Measurements from ENCODE around the gene SLC38A7. TPM values are rescaled to one million over a fixed set of nuclear protein-coding genes. Genes with fewer than 3 reads are reported as not detected.

Gene SLC38A7
- total RNA-seq, 1 donor from 2014 or later, result 31.7 TPM

GRCh38 chr16:58620396-58620795, 64.2 kb downstream of the SLC38A7 start:
- peaks cover 11% of the 10 kb centered on the region for H3K36me3 Mint-ChIP-seq (ENCODE audit: low read depth)
- no peak for TF ChIP-seq CTCF (conservative IDR thresholded peaks at IDR 0.05)

GRCh38 chr16:58615280-58615679, 69.3 kb downstream of the SLC38A7 start:
- Mint-ChIP-seq H3K9me3 (no peaks in the 10 kb centered on the region), H3K4me1 (peaks cover 4% of the 10 kb centered on the region), H3K4me3 (no peak overlapping the region), H3K27me3 (ENCODE audit: low read depth) (no peaks in the 10 kb centered on the region), H3K36me3 (ENCODE audit: low read depth) (peaks cover 9% of the 10 kb centered on the region), H3K27ac (ENCODE audit: unreplicated experiment) (no peak overlapping the region)
- no peak for DNase-seq (ENCODE audit: low read depth, low spot score)
- no peak for TF ChIP-seq CTCF (conservative IDR thresholded peaks at IDR 0.05)

More at GRCh38 chr16:58620396-58620795, 64.2 kb downstream of the SLC38A7 start:
- Mint-ChIP-seq H3K4me3 (no peak overlapping the region), H3K27ac (ENCODE audit: unreplicated experiment) (no peak overlapping the region), H3K27me3 (ENCODE audit: low read depth) (no peaks in the 10 kb centered on the region), H3K4me1 (peaks cover 4% of the 10 kb centered on the region), H3K9me3 (no peaks in the 10 kb centered on the region)
- DNase-seq (ENCODE audit: low read depth, low spot score), result no peak

Other genes with a start within 250 kb of the SLC38A7 start
- gene NDRG4, start 184.6 kb downstream of the SLC38A7 start, total RNA-seq, result 52.5 and 58.9 TPM in 2 replicates
- gene SETD6, start 169.3 kb downstream of the SLC38A7 start, total RNA-seq, result 34.0 and 35.6 TPM in 2 replicates
- 247 and 254 TPM in 2 replicates for gene CNOT1, start 54.9 kb downstream of the SLC38A7 start, total RNA-seq
- 128 and 133 TPM in 2 replicates for gene GOT2, start 49.5 kb upstream of the SLC38A7 start, total RNA-seq

All from neural crest cell (in vitro differentiated cells).